IMR-90 (cell line): ENCODE measurements around the gene NSD2. TPM values are rescaled to one million over a fixed set of nuclear protein-coding genes. Genes with fewer than 3 reads are reported as not detected.

ENCODE experiments used
- ATAC-seq: fragments of 200-7000 bp; cut with Tn5 transposase; 2 replicates; pipeline ENCODE4 v1.9.1; 2020; ENCODE audit warnings: low read depth, mild to moderate bottlenecking, moderate library complexity
- BruUV-seq: library from RNA; stranded (reverse); fragments of 400-500 nt; replicated peaks from 2 replicates; lab custom pipeline; 2021; lab: Mats Ljungman, UMichigan
- CTCF ChIA-PET: fragments of 300-600 bp; formaldehyde crosslinking; extraction: SDS; loops from one replicate; lab custom pipeline; 2021; ENCODE audit warnings: antibody characterized with exemption; lab: Yijun Ruan, JAX
- POLR2A ChIA-PET: fragments of 300-600 bp; sonication (Branson Sonifier 250); formaldehyde crosslinking; loops from one replicate; lab custom pipeline; 2022; ENCODE audit warnings: antibody characterized with exemption; ENCODE audit not compliant: unreplicated experiment; lab: Charles Lee
- DNase-seq: peaks from one replicate; pipeline ENCODE4 v3.0.0; 2013
- H2AFZ ChIP-seq: replicated peaks from 2 replicates; pipeline ENCODE3; 2013; ENCODE audit warnings: low read length, mild to moderate bottlenecking; ENCODE audit not compliant: poor library complexity
- H2AK5ac ChIP-seq: 2 replicates; pipeline ENCODE4 v1.6.1; 2013; ENCODE audit warnings: low read depth, low read length, inconsistent platforms
- H2AK9ac ChIP-seq: replicated peaks from 2 replicates; pipeline ENCODE3; 2013; ENCODE audit warnings: mild to moderate bottlenecking, low read depth, low read length, moderate library complexity; ENCODE audit not compliant: poor library complexity
- H2BK120ac ChIP-seq: 2 replicates; pipeline ENCODE4 v1.6.1; 2013; ENCODE audit warnings: low read depth, low read length, inconsistent platforms
- H2BK15ac ChIP-seq: 3 replicates; pipeline ENCODE4 v1.6.1; 2013; ENCODE audit warnings: low read depth, low read length, inconsistent platforms
- H2BK20ac ChIP-seq: 2 replicates; pipeline ENCODE4 v1.6.1; 2013; ENCODE audit warnings: low read depth, mild to moderate bottlenecking, inconsistent platforms, low read length, moderate library complexity
- H2BK5ac ChIP-seq: 2 replicates; pipeline ENCODE4 v1.6.1; 2013; ENCODE audit warnings: mild to moderate bottlenecking, low read depth, low read length, inconsistent platforms; ENCODE audit not compliant: poor library complexity, severe bottlenecking
- H3K14ac ChIP-seq: replicated peaks from 2 replicates; pipeline ENCODE4 v1.6.1; 2013; ENCODE audit warnings: low read depth, low read length, inconsistent platforms
- H3K18ac ChIP-seq: 2 replicates; pipeline ENCODE4 v1.6.1; 2013; ENCODE audit warnings: low read depth, low read length, control low read depth
- H3K23ac ChIP-seq: 2 replicates; pipeline ENCODE4 v1.6.1; 2013; ENCODE audit warnings: low read depth, low read length, inconsistent platforms
- H3K27ac ChIP-seq: 2 replicates; pipeline ENCODE4 v1.5.1; 2013; ENCODE audit warnings: mild to moderate bottlenecking, control low read depth, low read length; ENCODE audit not compliant: insufficient read depth
- H3K27me3 ChIP-seq: 2 replicates; pipeline ENCODE4 v1.6.1; 2013; ENCODE audit warnings: low read length; ENCODE audit not compliant: control insufficient read depth, insufficient read depth
- H3K36me3 ChIP-seq: 2 replicates; pipeline ENCODE4 v1.6.1; 2013; ENCODE audit warnings: low read length, mixed read lengths; ENCODE audit not compliant: control insufficient read depth, insufficient read depth
- H3K4ac ChIP-seq: 2 replicates; pipeline ENCODE4 v1.6.1; 2013; ENCODE audit warnings: low read depth, low read length, inconsistent platforms
- H3K4me1 ChIP-seq: 2 replicates; pipeline ENCODE4 v1.6.1; 2013; ENCODE audit warnings: low read length, mixed read lengths; ENCODE audit not compliant: control insufficient read depth, insufficient read depth
- H3K4me2 ChIP-seq: 2 replicates; pipeline ENCODE4 v1.6.1; 2013; ENCODE audit warnings: low read depth, mild to moderate bottlenecking, control low read depth, low read length, moderate library complexity
- H3K4me3 ChIP-seq: 2 replicates; pipeline ENCODE4 v1.5.1; 2013; ENCODE audit warnings: low read depth, mild to moderate bottlenecking, control low read depth, low read length, moderate library complexity; ENCODE audit not compliant: insufficient read depth
- H3K56ac ChIP-seq: 2 replicates; pipeline ENCODE4 v1.6.1; 2013; ENCODE audit warnings: low read length, inconsistent platforms; ENCODE audit not compliant: insufficient read depth; ENCODE audit errors: extremely low read depth
- H3K79me1 ChIP-seq, 2 experiments: 2 replicates each; pipeline ENCODE4 v1.6.1; 2013; ENCODE audit warnings: low read length in 2 of 2, inconsistent platforms in 1 of 2, low read depth in 1 of 2
- H3K9ac ChIP-seq: 2 replicates; pipeline ENCODE4 v1.6.1; 2013; ENCODE audit warnings: low read depth, low read length, control low read depth
- H3K9me1 ChIP-seq: 2 replicates; pipeline ENCODE4 v1.6.1; 2013; ENCODE audit warnings: low read length, inconsistent platforms; ENCODE audit not compliant: insufficient read depth
- H3K9me3 ChIP-seq: 2 replicates; pipeline ENCODE4 v1.6.1; 2013; ENCODE audit warnings: low read length; ENCODE audit not compliant: control insufficient read depth, insufficient read depth
- H4K20me1 ChIP-seq: 2 replicates; pipeline ENCODE4 v1.6.1; 2013; ENCODE audit warnings: low read length, inconsistent platforms; ENCODE audit not compliant: insufficient read depth
- H4K5ac ChIP-seq: 2 replicates; pipeline ENCODE4 v1.6.1; 2013; ENCODE audit warnings: mild to moderate bottlenecking, low read depth, low read length, control low read depth
- H4K8ac ChIP-seq, 2 experiments: 2 replicates each; pipeline ENCODE4 v1.6.1; 2013; ENCODE audit warnings: low read depth in 2 of 2, low read length in 2 of 2, control low read depth in 1 of 2, inconsistent platforms in 1 of 2
- H4K91ac ChIP-seq: 2 replicates; pipeline ENCODE4 v1.6.1; 2013; ENCODE audit warnings: low read depth, low read length, inconsistent platforms; ENCODE audit not compliant: insufficient read depth
- BHLHE40 ChIP-seq: fragments of 150-350 bp; IDR thresholded peaks from 2 replicates; pipeline ENCODE4 v1.6.1; 2016; ENCODE audit warnings: mild to moderate bottlenecking, low read depth, low read length
- CEBPB ChIP-seq: IDR thresholded peaks from 2 replicates; pipeline ENCODE4 v1.6.1; 2012; ENCODE audit warnings: low read depth, low read length, improper control_type of control experiment
- FOS ChIP-seq: fragments of 150-350 bp; IDR thresholded peaks from 2 replicates; pipeline ENCODE4 v1.6.1; 2016; ENCODE audit warnings: low read depth, low read length
- MAFK ChIP-seq: IDR thresholded peaks from 2 replicates; pipeline ENCODE4 v1.6.1; 2012; ENCODE audit warnings: low read depth, low read length, improper control_type of control experiment
- MAZ ChIP-seq: IDR thresholded peaks from 2 replicates; pipeline ENCODE4 v1.6.1; 2012; ENCODE audit warnings: low read depth, mild to moderate bottlenecking, low read length, improper control_type of control experiment, moderate library complexity, borderline replicate concordance
- MXI1 ChIP-seq: IDR thresholded peaks from 2 replicates; pipeline ENCODE4 v1.6.1; 2012; ENCODE audit warnings: low read depth, mild to moderate bottlenecking, low read length, moderate library complexity, borderline replicate concordance
- NFE2L2 ChIP-seq: fragments of 150-350 bp; IDR thresholded peaks from 2 replicates; pipeline ENCODE4 v1.6.1; 2016; ENCODE audit warnings: low read depth, mild to moderate bottlenecking, low read length
- POLR2A ChIP-seq: IDR thresholded peaks from 2 replicates; pipeline ENCODE4 v1.6.1; 2012; ENCODE audit warnings: mild to moderate bottlenecking, low read depth, low read length
- RAD21 ChIP-seq: IDR thresholded peaks from 2 replicates; pipeline ENCODE4 v1.6.1; 2012; ENCODE audit warnings: low read length, improper control_type of control experiment
- RCOR1 ChIP-seq: IDR thresholded peaks from 2 replicates; pipeline ENCODE4 v1.6.1; 2012; ENCODE audit warnings: mild to moderate bottlenecking, low read length, improper control_type of control experiment; ENCODE audit not compliant: insufficient replicate concordance
- SMC3 ChIP-seq: fragments of 150-350 bp; IDR thresholded peaks from 2 replicates; pipeline ENCODE4 v1.6.1; 2016; ENCODE audit warnings: low read depth, mild to moderate bottlenecking, antibody characterized with exemption, low read length, moderate library complexity
- USF2 ChIP-seq: fragments of 150-350 bp; IDR thresholded peaks from 2 replicates; pipeline ENCODE4 v1.6.1; 2017; ENCODE audit warnings: mild to moderate bottlenecking, antibody characterized with exemption, low read length, low read depth
- WGBS, 2 experiments: methylation state at CpG; one replicate each; pipeline versions ENCODE4 v1.1.5 to v1.1.7; 2013; ENCODE audit warnings: missing lambda C conversion rate in 2 of 2; ENCODE audit not compliant: insufficient read length in 1 of 2; ENCODE audit errors: extremely low coverage in 2 of 2; 5-methylcytosine and 5-hydroxymethylcytosine counted together
- dilution Hi-C: fragments of 300-500 bp; cut with HindIII; formaldehyde crosslinking; loops from one replicate; pipeline ENCODE4 v1.14.3; 2018; ENCODE audit warnings: low sequenced_read_pairs; ENCODE audit not compliant: unreplicated experiment
- in situ Hi-C: fragments of 300-500 bp; cut with MboI; formaldehyde crosslinking; loops from 3 replicates; pipeline ENCODE4 v1.14.3; 2019; ENCODE audit warnings: low sequenced_read_pairs, inconsistent platforms, mixed read lengths
- intact Hi-C: fragments of 100-400 bp; cut with micrococcal nuclease; formaldehyde crosslinking; loops from 2 replicates; pipeline ENCODE4 v1.10.0; 2022
- polyA plus RNA-seq, 3 experiments: library from polyadenylated mRNA; depleted of rRNA; stranded (reverse); fragments of >200 nt; gene quantifications; 2 replicates each; pipeline ENCODE4 v1.2.3, GENCODE V29; 2012; ENCODE audit warnings: low replicate concordance in 1 of 3
- total RNA-seq: library from RNA; depleted of rRNA; stranded (reverse); fragments of >200 nt; gene quantifications from 2 replicates; pipeline ENCODE4 v1.2.3, GENCODE V29; 2012
- TF ChIP-seq, protein P1 (sequence below): conservative IDR thresholded peaks from 2 replicates; pipeline ENCODE4 v1.5.1; 2012; ENCODE audit warnings: mild to moderate bottlenecking, low read depth, low read length, improper control_type of control experiment
- TF ChIP-seq, protein P2 (sequence below): fragments of 150-350 bp; IDR thresholded peaks from 2 replicates; pipeline ENCODE4 v1.6.1; 2016; ENCODE audit warnings: low read depth, mild to moderate bottlenecking, low read length, moderate library complexity, borderline replicate concordance

The NSD2 gene
- total and polyA plus RNA-seq, 2 of the 4 experiments (the other 2 are of a cell fraction), result 35.9 to 68.1 TPM

- H2AK5ac ChIP-seq, result no peak overlapping the region
- ATAC-seq (no peak), DNase-seq (no peak)
- no peak for TF ChIP-seq SMC3
- TF ChIP-seq FOS, result no peak
- no peak for TF ChIP-seq MAFK
- TF ChIP-seq, protein P1, sequence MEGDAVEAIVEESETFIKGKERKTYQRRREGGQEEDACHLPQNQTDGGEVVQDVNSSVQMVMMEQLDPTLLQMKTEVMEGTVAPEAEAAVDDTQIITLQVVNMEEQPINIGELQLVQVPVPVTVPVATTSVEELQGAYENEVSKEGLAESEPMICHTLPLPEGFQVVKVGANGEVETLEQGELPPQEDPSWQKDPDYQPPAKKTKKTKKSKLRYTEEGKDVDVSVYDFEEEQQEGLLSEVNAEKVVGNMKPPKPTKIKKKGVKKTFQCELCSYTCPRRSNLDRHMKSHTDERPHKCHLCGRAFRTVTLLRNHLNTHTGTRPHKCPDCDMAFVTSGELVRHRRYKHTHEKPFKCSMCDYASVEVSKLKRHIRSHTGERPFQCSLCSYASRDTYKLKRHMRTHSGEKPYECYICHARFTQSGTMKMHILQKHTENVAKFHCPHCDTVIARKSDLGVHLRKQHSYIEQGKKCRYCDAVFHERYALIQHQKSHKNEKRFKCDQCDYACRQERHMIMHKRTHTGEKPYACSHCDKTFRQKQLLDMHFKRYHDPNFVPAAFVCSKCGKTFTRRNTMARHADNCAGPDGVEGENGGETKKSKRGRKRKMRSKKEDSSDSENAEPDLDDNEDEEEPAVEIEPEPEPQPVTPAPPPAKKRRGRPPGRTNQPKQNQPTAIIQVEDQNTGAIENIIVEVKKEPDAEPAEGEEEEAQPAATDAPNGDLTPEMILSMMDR, result no peak
- TF ChIP-seq, protein P2, sequence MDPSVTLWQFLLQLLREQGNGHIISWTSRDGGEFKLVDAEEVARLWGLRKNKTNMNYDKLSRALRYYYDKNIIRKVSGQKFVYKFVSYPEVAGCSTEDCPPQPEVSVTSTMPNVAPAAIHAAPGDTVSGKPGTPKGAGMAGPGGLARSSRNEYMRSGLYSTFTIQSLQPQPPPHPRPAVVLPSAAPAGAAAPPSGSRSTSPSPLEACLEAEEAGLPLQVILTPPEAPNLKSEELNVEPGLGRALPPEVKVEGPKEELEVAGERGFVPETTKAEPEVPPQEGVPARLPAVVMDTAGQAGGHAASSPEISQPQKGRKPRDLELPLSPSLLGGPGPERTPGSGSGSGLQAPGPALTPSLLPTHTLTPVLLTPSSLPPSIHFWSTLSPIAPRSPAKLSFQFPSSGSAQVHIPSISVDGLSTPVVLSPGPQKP, result no peak
- no peak for TF ChIP-seq NFE2L2
- TF ChIP-seq RAD21, result no peak
- TF ChIP-seq USF2, result no peak
- no peak for TF ChIP-seq CEBPB
- no peak for TF ChIP-seq BHLHE40
- TF ChIP-seq POLR2A, result no peak
- TF ChIP-seq MAZ, result no peak
- no peak for TF ChIP-seq RCOR1
- no peak for TF ChIP-seq MXI1
- H2BK120ac ChIP-seq, result no peak overlapping the region
- no peak overlapping the region for H4K91ac ChIP-seq
- no peak overlapping the region for H3K4me2 ChIP-seq
- peaks cover 0 to 4% of the 10 kb centered on the region in 2 experiments; a peak in 1 of 4 replicates for H3K79me1 ChIP-seq
- H2BK20ac ChIP-seq, result no peak overlapping the region
- H3K9me3 ChIP-seq, result no peaks in the 10 kb centered on the region
- in situ Hi-C loops, result no loop called here
- CTCF ChIA-PET, result interaction anchor here (0.5 kb wide), 1 partner anchor 50 kb away, joined by 4 read pairs; no protein-coding TSS in a partner anchor
- no peak overlapping the region for H3K56ac ChIP-seq
- H2AK9ac ChIP-seq, result no peak overlapping the region
- peaks cover 3% of the 10 kb centered on the region; the same call in 1 of the 2 replicates for H3K4me1 ChIP-seq
- H3K9me1 ChIP-seq, result no peaks in the 10 kb centered on the region
- H2BK5ac ChIP-seq, result no peak overlapping the region
- no peak overlapping the region for H4K5ac ChIP-seq
- no TSS peak for BruUV-seq
- H3K4ac ChIP-seq, result no peak overlapping the region
- H3K36me3 ChIP-seq, result peaks cover 51% of the 10 kb centered on the region
- no peak overlapping the region for H3K27ac ChIP-seq
- H3K4me3 ChIP-seq, result no peak overlapping the region
- H3K14ac ChIP-seq, result no peak overlapping the region
- WGBS, 2 experiments, result no CpG with 5 or more reads among the region's 3 CpGs
- H4K8ac ChIP-seq, result no peak overlapping the region
- intact Hi-C loops, result no loop called here
- no peak overlapping the region for H2AFZ ChIP-seq
- no peak overlapping the region for H3K18ac ChIP-seq
- H3K9ac ChIP-seq, result no peak overlapping the region; the same call in 1 of the 2 replicates
- no peak overlapping the region for H3K23ac ChIP-seq
- no peaks in the 10 kb centered on the region for H3K27me3 ChIP-seq
- no peak overlapping the region for H2BK15ac ChIP-seq
- no peaks in the 10 kb centered on the region; the same call in 1 of the 2 replicates for H4K20me1 ChIP-seq
- POLR2A ChIA-PET, result no interaction called here
- dilution Hi-C loops, result no loop called here
Observed at GRCh38 chr4:1830234-1830633, 41.0 kb upstream of the NSD2 start.
